ENCODE data around the gene GMPPA.

The GMPPA gene

DNA sequence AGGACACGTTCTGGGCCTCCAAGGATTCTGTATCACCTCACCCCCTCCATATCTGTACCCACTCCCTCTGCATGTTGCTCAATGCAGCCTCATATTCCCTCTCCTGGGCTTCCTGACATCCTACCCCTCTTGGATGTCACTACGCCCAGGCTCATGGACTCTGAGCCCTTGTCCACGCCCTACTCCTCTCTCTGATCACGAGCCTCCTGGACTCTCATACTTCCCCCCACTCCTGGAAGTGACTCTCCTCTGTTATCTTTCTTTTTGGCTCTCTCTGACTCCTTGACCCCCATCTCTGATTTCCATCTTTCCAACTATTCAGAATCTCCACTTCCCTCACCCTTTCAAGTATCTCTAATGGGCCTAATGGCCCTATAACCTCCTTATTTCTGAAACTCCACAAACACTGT, 47.3 kb downstream of the GMPPA start:
- CTCF ChIA-PET: interaction anchor here (0.8 kb wide), 1 partner anchor 15 kb away, joined by 5 read pairs; no protein-coding TSS in a partner anchor
- POLR2A ChIA-PET (ENCODE audit: low non-redundant PET): no interaction called here
- no peak overlapping the region for H3K27ac ChIP-seq
- TF ChIP-seq, protein P1, sequence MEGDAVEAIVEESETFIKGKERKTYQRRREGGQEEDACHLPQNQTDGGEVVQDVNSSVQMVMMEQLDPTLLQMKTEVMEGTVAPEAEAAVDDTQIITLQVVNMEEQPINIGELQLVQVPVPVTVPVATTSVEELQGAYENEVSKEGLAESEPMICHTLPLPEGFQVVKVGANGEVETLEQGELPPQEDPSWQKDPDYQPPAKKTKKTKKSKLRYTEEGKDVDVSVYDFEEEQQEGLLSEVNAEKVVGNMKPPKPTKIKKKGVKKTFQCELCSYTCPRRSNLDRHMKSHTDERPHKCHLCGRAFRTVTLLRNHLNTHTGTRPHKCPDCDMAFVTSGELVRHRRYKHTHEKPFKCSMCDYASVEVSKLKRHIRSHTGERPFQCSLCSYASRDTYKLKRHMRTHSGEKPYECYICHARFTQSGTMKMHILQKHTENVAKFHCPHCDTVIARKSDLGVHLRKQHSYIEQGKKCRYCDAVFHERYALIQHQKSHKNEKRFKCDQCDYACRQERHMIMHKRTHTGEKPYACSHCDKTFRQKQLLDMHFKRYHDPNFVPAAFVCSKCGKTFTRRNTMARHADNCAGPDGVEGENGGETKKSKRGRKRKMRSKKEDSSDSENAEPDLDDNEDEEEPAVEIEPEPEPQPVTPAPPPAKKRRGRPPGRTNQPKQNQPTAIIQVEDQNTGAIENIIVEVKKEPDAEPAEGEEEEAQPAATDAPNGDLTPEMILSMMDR (conservative IDR thresholded peaks at IDR 0.05; ENCODE audit: low read depth): no peak
- DNase-seq (ENCODE audit: low spot score): no peak

DNA sequence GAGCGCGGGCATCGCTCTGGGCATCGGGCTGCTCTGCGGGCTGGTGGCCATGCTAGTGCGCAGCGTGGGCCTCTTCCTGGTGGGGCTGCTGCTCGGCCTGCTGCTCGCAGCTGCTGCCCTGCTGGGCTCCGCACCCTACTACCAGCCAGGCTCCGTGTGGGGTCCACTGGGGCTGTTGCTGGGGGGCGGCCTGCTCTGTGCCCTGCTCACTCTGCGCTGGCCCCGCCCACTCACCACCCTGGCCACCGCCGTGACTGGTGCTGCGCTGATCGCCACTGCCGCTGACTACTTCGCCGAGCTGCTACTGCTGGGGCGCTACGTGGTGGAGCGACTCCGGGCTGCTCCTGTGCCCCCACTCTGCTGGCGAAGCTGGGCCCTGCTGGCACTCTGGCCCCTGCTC, 48.9 kb downstream of the GMPPA start:
- H3K27ac ChIP-seq: no peak overlapping the region
- ChIA-PET POLR2A (ENCODE audit: low non-redundant PET) (no interaction called here), CTCF (no interaction called here)
- TF ChIP-seq, protein P1 (conservative IDR thresholded peaks at IDR 0.05; ENCODE audit: low read depth): no peak
- DNase-seq (ENCODE audit: low spot score): no peak

DNA sequence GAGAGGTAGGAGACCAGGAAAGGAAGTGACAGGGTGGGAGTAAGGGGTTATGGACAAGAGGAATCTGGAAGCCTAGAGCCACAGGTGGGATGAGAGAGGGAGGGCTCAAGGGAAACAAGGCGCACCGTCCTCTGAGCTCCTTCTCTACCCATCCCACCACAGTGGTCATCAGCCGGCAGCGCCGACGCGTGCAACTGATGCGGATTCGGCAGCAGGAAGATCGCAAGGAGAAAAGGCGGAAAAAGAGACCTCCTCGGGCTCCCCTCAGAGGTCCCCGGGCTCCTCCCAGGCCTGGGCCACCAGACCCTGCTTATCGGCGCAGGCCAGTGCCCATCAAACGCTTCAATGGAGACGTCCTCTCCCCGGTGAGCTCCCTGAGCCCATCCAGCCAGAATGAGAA, 50.3 kb downstream of the GMPPA start:
- CTCF ChIA-PET: interaction anchor here (3.6 kb wide), 1 partner anchor 12 kb away, joined by 15 read pairs; no protein-coding TSS in a partner anchor
- POLR2A ChIA-PET (ENCODE audit: low non-redundant PET): no interaction called here
- TF ChIP-seq, protein P1 (conservative IDR thresholded peaks at IDR 0.05; ENCODE audit: low read depth): no peak

DNA sequence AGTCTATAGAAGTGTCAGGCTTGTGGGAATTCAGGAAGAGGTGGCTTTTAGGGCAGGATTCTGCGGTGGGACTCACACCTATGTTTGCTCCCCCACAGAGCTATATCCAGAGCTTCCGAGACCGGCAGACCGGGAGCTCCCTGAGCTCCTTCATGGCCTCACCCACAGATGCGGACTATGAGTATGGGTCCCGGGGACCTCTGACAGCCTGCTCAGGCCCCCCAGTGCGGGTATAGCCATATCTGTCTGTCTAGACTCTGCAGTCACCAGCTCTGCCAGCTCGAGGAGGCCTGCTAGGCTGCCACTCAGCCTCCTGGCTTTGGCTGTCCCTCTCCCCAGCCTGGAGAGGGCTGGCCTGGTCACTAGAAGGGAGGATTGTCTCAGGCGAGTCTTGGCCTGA, 50.9 kb downstream of the GMPPA start:
- no peak overlapping the region for H3K27ac ChIP-seq
- ChIA-PET CTCF (interaction anchor here (3.6 kb wide), 1 partner anchor 11 kb away, joined by 15 read pairs; no protein-coding TSS in a partner anchor), POLR2A (ENCODE audit: low non-redundant PET) (no interaction called here)
- no peak for DNase-seq (ENCODE audit: low spot score)
- TF ChIP-seq, protein P1 (conservative IDR thresholded peaks at IDR 0.05; ENCODE audit: low read depth): no peak

More for the DNA sequence above, 50.3 kb downstream of the GMPPA start:
- H3K27ac ChIP-seq: no peak overlapping the region
- no peak for DNase-seq (ENCODE audit: low spot score)

DNA sequence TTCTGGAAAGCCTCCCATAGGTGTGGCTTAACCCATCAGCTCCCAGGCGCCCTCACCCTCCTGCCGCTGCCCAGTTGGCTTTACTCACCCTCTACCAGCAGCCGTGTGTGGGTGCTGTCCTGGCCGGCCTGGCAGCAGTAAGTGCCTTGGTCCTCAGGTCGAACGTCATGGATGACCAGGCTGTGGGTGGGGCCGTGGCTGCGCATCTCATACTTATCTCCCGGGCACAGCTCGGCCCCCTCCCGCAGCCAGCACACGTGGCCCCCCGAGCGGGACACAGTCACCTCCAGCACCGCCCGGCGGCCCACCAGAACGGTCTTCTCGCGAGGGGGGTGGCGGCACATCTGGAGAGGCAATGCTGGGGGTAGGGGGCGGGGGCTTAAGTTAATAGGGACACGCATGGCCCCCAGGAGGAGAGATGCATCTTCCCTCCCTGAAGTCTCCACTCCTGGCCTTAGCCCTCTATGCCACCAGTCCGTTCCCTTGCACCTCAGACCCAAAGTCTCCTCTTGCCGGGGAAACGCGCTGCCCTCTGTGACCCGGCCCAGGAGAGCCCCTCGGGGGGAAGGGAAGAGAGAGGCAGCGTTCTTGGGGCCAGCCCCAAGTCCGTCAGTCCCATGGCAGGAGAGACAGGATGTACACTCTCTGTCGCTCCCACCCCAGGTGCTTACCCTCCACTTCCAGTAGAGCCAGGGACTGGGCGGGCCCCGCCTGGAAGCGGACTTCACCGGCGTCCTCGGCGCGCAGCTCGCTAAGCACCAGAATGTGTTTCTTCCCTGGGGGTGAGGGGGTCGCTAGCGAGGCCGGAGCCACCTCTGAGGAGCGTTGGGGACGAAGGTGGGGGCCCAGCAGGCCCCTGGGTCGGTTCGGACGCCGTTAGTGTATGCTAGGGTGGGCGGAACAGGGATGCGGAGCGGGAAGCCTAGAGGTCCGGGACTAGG, 53.0 kb downstream of the GMPPA start:
- peak; percentile 23 for DNase-seq (ENCODE audit: low spot score)
- CTCF ChIA-PET: interaction anchor here (0.7 to 3.6 kb wide), 5 partner anchors 9 to 44 kb away, joined by 3 to 15 read pairs (median 6); no protein-coding TSS in a partner anchor
- peak overlapping the region; percentile 82 for H3K27ac ChIP-seq
- TF ChIP-seq, protein P1 (conservative IDR thresholded peaks at IDR 0.05; ENCODE audit: low read depth): 0 out of 2 replicates have a peak, but pooled peaks have one; percentile 10
- POLR2A ChIA-PET (ENCODE audit: low non-redundant PET): no interaction called here

DNA sequence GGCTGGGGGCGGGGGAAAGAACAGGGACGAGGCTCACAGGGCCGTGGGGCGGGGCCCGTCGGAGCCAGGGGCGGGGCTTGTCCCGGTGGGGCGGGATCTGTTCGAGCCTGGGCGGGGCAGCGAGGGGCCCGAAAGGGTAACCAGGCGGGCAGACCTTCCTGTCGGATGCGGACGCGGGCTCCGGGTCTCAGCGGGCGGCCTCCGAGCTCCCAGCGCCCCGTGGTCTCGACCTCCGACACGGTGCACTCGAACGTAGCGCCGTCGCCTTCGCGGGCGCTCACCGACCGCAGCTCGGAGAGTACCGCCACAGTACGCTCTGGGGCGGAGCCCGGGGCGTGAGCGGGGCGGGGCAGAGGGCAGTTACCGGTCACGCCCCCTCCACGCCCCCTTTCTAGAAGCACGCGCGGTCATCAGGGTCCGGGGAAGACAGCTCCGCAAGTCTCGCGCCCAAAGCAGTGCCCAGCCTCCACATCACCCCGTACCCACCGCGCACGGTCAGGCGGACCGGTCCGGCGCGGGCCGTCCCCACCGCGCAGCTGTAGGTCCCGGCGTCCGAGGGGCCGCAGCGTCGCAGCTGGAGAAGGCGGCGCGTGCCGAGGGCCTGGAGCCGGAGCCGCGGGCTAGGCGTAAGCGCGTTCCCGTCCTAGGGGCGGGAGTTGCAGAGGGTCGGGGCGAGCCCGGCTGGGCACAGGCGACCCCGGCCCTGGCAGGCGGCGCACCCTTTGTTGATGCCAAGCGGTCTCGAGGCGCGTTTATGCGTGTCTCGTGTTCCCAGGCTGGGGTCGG, 53.9 kb downstream of the GMPPA start:
- POLR2A ChIA-PET (ENCODE audit: low non-redundant PET): no interaction called here
- peak overlapping the region; percentile 82 for H3K27ac ChIP-seq
- TF ChIP-seq, protein P1 (conservative IDR thresholded peaks at IDR 0.05; ENCODE audit: low read depth): no peak
- peak; percentile 88 for DNase-seq (ENCODE audit: low spot score)
- CTCF ChIA-PET: interaction anchor here (0.7 to 3.6 kb wide), 3 partner anchors 8 to 43 kb away, joined by 3 to 15 read pairs (median 6); no protein-coding TSS in a partner anchor

Measured in RWPE1 (cell line).